Body of pancreas (tissue), 4 donors: Measurements from ENCODE around the gene PSORS1C1.

ENCODE experiments used
- POLR2A ChIP-seq, 3 donors: fragments of 450-650 bp; IDR thresholded peaks; one replicate each; pipeline ENCODE4 v1.6.1; 2016; ENCODE audit warnings: antibody characterized with exemption in 3 of 3, mild to moderate bottlenecking in 2 of 3
- TF ChIP-seq, protein P1 (sequence below), 7 experiments: fragments of 450-650 bp in 4 of 7; fragments of 200-600 bp in 3 of 7; sonication (generic) in 3 of 7; IDR thresholded peaks; one replicate each; pipeline ENCODE4 v1.5.1; 2016 to 2019; ENCODE audit warnings: antibody characterized with exemption in 7 of 7

DNA sequence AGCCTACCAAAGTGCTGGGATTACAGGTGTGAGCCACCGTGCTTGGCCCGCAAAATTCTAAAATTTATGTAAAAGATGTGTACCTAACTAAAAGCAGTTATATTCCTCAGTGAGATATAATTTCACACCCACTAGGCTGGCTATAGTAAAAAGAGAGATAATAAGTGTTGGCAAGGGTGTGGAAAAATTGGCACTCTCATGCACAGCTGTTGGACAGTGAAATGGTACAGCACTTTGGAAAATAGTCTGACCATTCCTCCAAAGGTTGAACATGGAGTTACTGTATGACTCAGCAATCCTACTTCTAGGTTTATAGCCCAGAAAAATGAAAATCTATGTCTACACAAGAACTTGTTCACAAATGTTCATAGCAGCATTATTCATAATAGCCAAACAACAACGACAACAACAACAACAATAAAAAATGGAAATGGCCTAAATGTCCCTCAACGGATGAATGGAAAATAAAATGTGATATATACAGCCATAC, 16.1 kb upstream of the PSORS1C1 start:
- TF ChIP-seq POLR2A (IDR thresholded peaks at IDR 0.05) = no peak
- TF ChIP-seq, protein P1, sequence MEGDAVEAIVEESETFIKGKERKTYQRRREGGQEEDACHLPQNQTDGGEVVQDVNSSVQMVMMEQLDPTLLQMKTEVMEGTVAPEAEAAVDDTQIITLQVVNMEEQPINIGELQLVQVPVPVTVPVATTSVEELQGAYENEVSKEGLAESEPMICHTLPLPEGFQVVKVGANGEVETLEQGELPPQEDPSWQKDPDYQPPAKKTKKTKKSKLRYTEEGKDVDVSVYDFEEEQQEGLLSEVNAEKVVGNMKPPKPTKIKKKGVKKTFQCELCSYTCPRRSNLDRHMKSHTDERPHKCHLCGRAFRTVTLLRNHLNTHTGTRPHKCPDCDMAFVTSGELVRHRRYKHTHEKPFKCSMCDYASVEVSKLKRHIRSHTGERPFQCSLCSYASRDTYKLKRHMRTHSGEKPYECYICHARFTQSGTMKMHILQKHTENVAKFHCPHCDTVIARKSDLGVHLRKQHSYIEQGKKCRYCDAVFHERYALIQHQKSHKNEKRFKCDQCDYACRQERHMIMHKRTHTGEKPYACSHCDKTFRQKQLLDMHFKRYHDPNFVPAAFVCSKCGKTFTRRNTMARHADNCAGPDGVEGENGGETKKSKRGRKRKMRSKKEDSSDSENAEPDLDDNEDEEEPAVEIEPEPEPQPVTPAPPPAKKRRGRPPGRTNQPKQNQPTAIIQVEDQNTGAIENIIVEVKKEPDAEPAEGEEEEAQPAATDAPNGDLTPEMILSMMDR (IDR thresholded peaks at IDR 0.05) = no peak
